ENCODE measurements around the gene TNRC6C.
"Not testable (repeated sequence)": the region's sequence is repeated elsewhere in the genome, so short reads cannot be mapped to it uniquely, and the experiment has no call there.

TNRC6C gene

GRCh38 chr17:78111016-78111726, 152.7 kb downstream of the TNRC6C start:
- TF ChIP-seq CTCF (conservative IDR thresholded peaks at IDR 0.05) (no peak), ZFX (IDR thresholded peaks at IDR 0.05) (no peak)
- H3K27ac ChIP-seq = no peak overlapping the region

GRCh38 chr17:78111727-78112517, 153.4 kb downstream of the TNRC6C start:
- no peak for TF ChIP-seq CTCF (conservative IDR thresholded peaks at IDR 0.05)
- TF ChIP-seq ZFX (IDR thresholded peaks at IDR 0.05) = no peak
- H3K27ac ChIP-seq = peak overlapping the region; percentile 85; the same call in 1 of the 2 replicates

GRCh38 chr17:78112518-78113471, 154.3 kb downstream of the TNRC6C start:
- TF ChIP-seq ZFX (IDR thresholded peaks at IDR 0.05) = no peak
- peak; percentile 99 for TF ChIP-seq CTCF (conservative IDR thresholded peaks at IDR 0.05)
- H3K27ac ChIP-seq = peak overlapping the region; percentile 85

GRCh38 chr17:78113804-78114785, 155.6 kb downstream of the TNRC6C start:
- TF ChIP-seq CTCF (conservative IDR thresholded peaks at IDR 0.05) (no peak), ZFX (IDR thresholded peaks at IDR 0.05) (no peak)
- H3K27ac ChIP-seq = peak overlapping the region; percentile 85

- TF ChIP-seq CTCF (conservative IDR thresholded peaks at IDR 0.05) (no peak), ZFX (IDR thresholded peaks at IDR 0.05) (no peak)
- H3K27ac ChIP-seq = peak overlapping the region; percentile 85
Measured at GRCh38 chr17:78114831-78115723, 156.6 kb downstream of the TNRC6C start.

GRCh38 chr17:78115803-78116202, 157.3 kb downstream of the TNRC6C start:
- not testable (repeated sequence) for H3K27ac ChIP-seq
